HepG2 (cell line): ENCODE results near the gene PLCB1. TPM values are rescaled to one million over a fixed set of nuclear protein-coding genes. Genes with fewer than 3 reads are reported as not detected.

ENCODE experiments used
- ATAC-seq: fragments of 200-7000 bp; cut with Tn5 transposase; 3 replicates; pipeline ENCODE4 v1.9.1; 2020; ENCODE audit warnings: mild to moderate bottlenecking, moderate library complexity
- BruUV-seq: library from RNA; stranded (reverse); fragments of 400-500 nt; replicated peaks from 2 replicates; lab custom pipeline; 2021; lab: Mats Ljungman, UMichigan
- CTCF ChIA-PET: fragments of 300-600 bp; formaldehyde crosslinking; extraction: SDS; loops from one replicate; lab custom pipeline; 2021; ENCODE audit warnings: low total read pairs, inconsistent platforms, low intra/inter-chr PET ratio; lab: Yijun Ruan, JAX
- POLR2A ChIA-PET: fragments of 350-600 bp; sonication (Branson Sonifier 250); formaldehyde crosslinking; loops from one replicate; lab custom pipeline; 2020; ENCODE audit warnings: antibody characterized with exemption, inconsistent platforms; lab: Yijun Ruan, JAX
- DNase-seq: peaks from one replicate; pipeline ENCODE4 v3.0.0-alpha.2; 2015; ENCODE audit warnings: low spot score
- FAIRE-seq: peaks from 3 replicates; lab custom pipeline; 2011; peaks lifted over from hg19 to GRCh38; lab: Jason Lieb, UNC
- H2AFZ ChIP-seq: one replicate; pipeline ENCODE4 v1.6.1; 2011; ENCODE audit warnings: low read length, inconsistent platforms
- H3K27ac ChIP-seq: fragments of 300-600 bp; 3 replicates; pipeline ENCODE4 v1.8.0; 2011; ENCODE audit warnings: mixed run types, mild to moderate bottlenecking, mixed read lengths, low read length, inconsistent platforms; ENCODE audit not compliant: insufficient read depth; ENCODE audit errors: extremely low read length
- H3K27me3 ChIP-seq, 2 experiments: fragments of 200-600 bp in 1 of 2; 2 replicates in 1 of 2; 3 replicates in 1 of 2; pipeline versions ENCODE4 v1.6.0 to v1.8.0; 2011; ENCODE audit warnings: low read length in 2 of 2, mild to moderate bottlenecking in 2 of 2, moderate library complexity in 2 of 2, inconsistent platforms in 1 of 2; ENCODE audit not compliant: insufficient read depth in 2 of 2, control insufficient read depth in 1 of 2
- H3K36me3 ChIP-seq, 2 experiments: fragments of 200-600 bp in 1 of 2; replicated peaks in 1 of 2; 2 replicates in 1 of 2; 3 replicates in 1 of 2; pipeline versions ENCODE4 v1.5.1 to v1.8.0; 2011; ENCODE audit warnings: low read length in 2 of 2, inconsistent platforms in 1 of 2; ENCODE audit not compliant: insufficient read depth in 2 of 2, control insufficient read depth in 1 of 2
- H3K4me1 ChIP-seq: 2 replicates; pipeline ENCODE4 v1.5.1; 2012; ENCODE audit warnings: low read length, inconsistent platforms; ENCODE audit not compliant: insufficient read depth
- H3K4me2 ChIP-seq: 2 replicates; pipeline ENCODE4 v1.6.0; 2011; ENCODE audit warnings: low read depth, low read length, inconsistent platforms
- H3K4me3 ChIP-seq, 3 experiments: fragments of 200-600 bp in 1 of 3; sonication (generic), shearing (Covaris generic) in 1 of 3; replicated peaks in 1 of 3; 2 replicates each; pipeline ENCODE4 v1.5.1; 2011 to 2016; ENCODE audit warnings: low read length in 3 of 3, inconsistent platforms in 2 of 3, low read depth in 2 of 3, mild to moderate bottlenecking in 2 of 3, control low read depth in 1 of 3, mixed read lengths in 1 of 3; ENCODE audit not compliant: insufficient read depth in 1 of 3
- H3K79me2 ChIP-seq: one replicate; pipeline ENCODE4 v1.6.1; 2011; ENCODE audit warnings: low read length, inconsistent platforms; ENCODE audit not compliant: insufficient read depth
- H3K9ac ChIP-seq: 2 replicates; pipeline ENCODE4 v1.6.0; 2011; ENCODE audit warnings: mild to moderate bottlenecking, low read depth, low read length, inconsistent platforms; ENCODE audit not compliant: insufficient read depth
- H3K9me3 ChIP-seq: 2 replicates; pipeline ENCODE4 v1.5.1; 2012; ENCODE audit warnings: mild to moderate bottlenecking, low read length
- H4K20me1 ChIP-seq: 2 replicates; pipeline ENCODE4 v1.6.0; 2011; ENCODE audit warnings: inconsistent platforms, mild to moderate bottlenecking, low read length, moderate library complexity; ENCODE audit not compliant: insufficient read depth
- EHMT2 ChIP-seq: fragments of 200-600 bp; sonication (generic); IDR thresholded peaks from 2 replicates; pipeline ENCODE4 v1.7.0; 2017; ENCODE audit warnings: antibody characterized with exemption, low read depth, low read length, borderline replicate concordance
- HOXA5 ChIP-seq: sonication (generic); formaldehyde crosslinking; IDR thresholded peaks from 2 replicates; pipeline ENCODE4 v1.4.0; 2020; ENCODE audit warnings: missing genetic modification reagents
- ISL2 ChIP-seq: sonication (generic); formaldehyde crosslinking; IDR thresholded peaks from 2 replicates; pipeline ENCODE4 v1.5.0; 2020; ENCODE audit warnings: missing genetic modification reagents
- KDM2A ChIP-seq: sonication (generic); formaldehyde crosslinking; IDR thresholded peaks from 2 replicates; pipeline ENCODE4 v1.4.0; 2020; ENCODE audit warnings: low read depth, missing genetic modification reagents, borderline replicate concordance
- MAFF ChIP-seq: IDR thresholded peaks from 2 replicates; pipeline ENCODE4 v1.6.1; 2011; ENCODE audit warnings: low read depth, low read length, improper control_type of control experiment
- MAFK ChIP-seq, 2 experiments: IDR thresholded peaks in 1 of 2; conservative IDR thresholded peaks in 1 of 2; 2 replicates each; pipeline ENCODE4 v1.6.1; 2011; ENCODE audit warnings: improper control_type of control experiment in 2 of 2, low read length in 2 of 2
- NR2F6 ChIP-seq, 2 experiments: IDR thresholded peaks; 2 replicates each; pipeline ENCODE4 v1.6.1; 2016; ENCODE audit warnings: antibody characterized with exemption in 1 of 2, mild to moderate bottlenecking in 1 of 2
- PLRG1 ChIP-seq: fragments of 450-650 bp; conservative IDR thresholded peaks from 2 replicates; pipeline ENCODE4 v1.6.1; 2016
- SIN3A ChIP-seq: IDR thresholded peaks from 2 replicates; pipeline ENCODE4 v1.6.1; 2011; ENCODE audit warnings: low read depth, mild to moderate bottlenecking, control low read depth, low read length, borderline replicate concordance
- SKI ChIP-seq: fragments of 450-650 bp; IDR thresholded peaks from one replicate; pipeline ENCODE4 v1.6.1; 2018; ENCODE audit warnings: mild to moderate bottlenecking; ENCODE audit not compliant: partially characterized antibody
- TP53 ChIP-seq: sonication (generic); formaldehyde crosslinking; conservative IDR thresholded peaks from 2 replicates; pipeline ENCODE4 v1.4.0; 2020; ENCODE audit warnings: missing genetic modification reagents
- TSC22D2 ChIP-seq: sonication (generic); formaldehyde crosslinking; IDR thresholded peaks from 2 replicates; pipeline ENCODE4 v1.5.1; 2020; ENCODE audit warnings: missing genetic modification reagents, mild to moderate bottlenecking, borderline replicate concordance
- ZNF101 ChIP-seq: sonication (generic); formaldehyde crosslinking; IDR thresholded peaks from 2 replicates; pipeline ENCODE4 v1.4.0; 2020; ENCODE audit warnings: mild to moderate bottlenecking, low read depth, missing genetic modification reagents, borderline replicate concordance
- ZNF205 ChIP-seq: IDR thresholded peaks from 2 replicates; pipeline ENCODE4 v1.6.1; 2018; ENCODE audit warnings: missing biosample characterization, missing genetic modification reagents
- ZNF276 ChIP-seq: sonication (generic); formaldehyde crosslinking; IDR thresholded peaks from 2 replicates; pipeline ENCODE4 v1.4.0; 2020; ENCODE audit warnings: mild to moderate bottlenecking, low read depth, missing genetic modification reagents
- WGBS: methylation state at CpG from one replicate; pipeline ENCODE4 v1.1.6; 2017; ENCODE audit warnings: low lambda C conversion rate; 5-methylcytosine and 5-hydroxymethylcytosine counted together
- in situ Hi-C: cut with HindIII; loops from 2 replicates; pipeline ENCODE4 v1.10.0; 2017; ENCODE audit warnings: low pct_unique_long_range_greater_than_20kb; ENCODE audit not compliant: extremely low pct_ligation_motif_present
- intact Hi-C: fragments of 100-400 bp; cut with micrococcal nuclease; formaldehyde crosslinking; loops from one replicate; pipeline ENCODE4 v1.10.0; 2022; ENCODE audit not compliant: unreplicated experiment
- polyA plus RNA-seq, 8 experiments: library from polyadenylated mRNA; depleted of rRNA in 3 of 8; stranded (reverse) in 7 of 8; unstranded in 1 of 8; fragments of >200 nt; fragmentation: Illumina TruSeq in 4 of 8; extraction: Trizol in 4 of 8; gene quantifications; 2 replicates each; pipeline versions ENCODE4 v1.2.1 to v1.2.3, GENCODE V29; 2011 to 2016; ENCODE audit warnings: low read depth in 4 of 8, missing spikeins in 1 of 8, mixed read lengths in 1 of 8; ENCODE audit not compliant: insufficient read depth in 1 of 8
- total RNA-seq, 5 experiments: library from RNA; depleted of rRNA; stranded (reverse); fragments of >200 nt; fragmentation: Illumina TruSeq; extraction: Trizol; gene quantifications; 2 replicates each; pipeline ENCODE4 v1.2.3, GENCODE V29; 2016; ENCODE audit warnings: low read depth in 1 of 5

Gene PLCB1
- total and polyA plus RNA-seq, 2 of the 13 experiments (the other 11 are each of a cell fraction or from before 2014, with no cell fraction given): 42.4 to 55.9 TPM

DNA sequence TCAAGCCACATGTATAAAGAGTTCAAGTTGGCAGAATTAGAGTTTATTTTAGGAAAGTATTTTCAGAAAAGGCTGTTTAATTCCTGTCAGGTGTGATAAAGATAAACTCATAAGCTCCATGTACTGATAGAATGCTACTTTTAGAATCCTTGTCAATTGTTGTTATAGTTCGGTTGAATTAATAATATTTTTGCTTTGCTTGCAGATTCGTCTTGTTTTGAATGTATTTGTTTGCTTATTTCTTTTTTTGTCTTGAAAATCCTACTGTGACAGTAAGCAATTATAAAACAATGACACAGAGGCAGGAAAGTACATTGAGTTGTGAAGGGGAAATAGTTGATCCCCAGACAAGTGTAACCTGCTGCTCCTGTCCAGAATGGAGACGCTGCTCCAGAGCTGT lies 602.9 kb downstream of the PLCB1 start:
- ChIA-PET POLR2A (no interaction called here), CTCF (no interaction called here)
- Histone ChIP-seq H3K9me3 (no peaks in the 10 kb centered on the region), H3K4me3 (no peak overlapping the region), H3K4me1 (no peaks in the 10 kb centered on the region), H3K9ac (no peak overlapping the region), H3K79me2 (no peaks in the 10 kb centered on the region), H3K27me3 (no peaks in the 10 kb centered on the region), H3K27ac (no peak overlapping the region), H3K4me2 (no peak overlapping the region), H3K36me3 (peaks cover under 1 to 5% of the 10 kb centered on the region in 2 experiments; a peak in 4 of 5 replicates), H4K20me1 (no peaks in the 10 kb centered on the region), H2AFZ (no peak overlapping the region)
- no peak for ATAC-seq
- no peak for FAIRE-seq
- DNase-seq: no peak
- 96% methylated on average over 3 of the region's 3 CpGs for WGBS
- intact Hi-C loops (no loop called here), in situ Hi-C loops (no loop called here)
- BruUV-seq: no TSS peak
- TF ChIP-seq TSC22D2 (CRISPR knock-in tag) (no peak), SIN3A (no peak), MAFK (conservative IDR thresholded peaks at IDR 0.05 in 1 of 2, IDR thresholded peaks at IDR 0.05 in 1 of 2; ENCODE audit: low read length in 2 of 2) (peak; percentile 80 to 91), MAFF (peak; percentile 79), TP53 (no peak), EHMT2 (no peak)

GRCh38 chr20:8735674-8736073 lies 603.6 kb downstream of the PLCB1 start:
- no peak overlapping the region for H3K27ac ChIP-seq
- intact Hi-C loops: no loop called here
- H3K36me3 ChIP-seq: peaks cover 5 to 7% of the 10 kb centered on the region in 2 experiments; a peak in 4 of 5 replicates
- no peak overlapping the region for H3K4me2 ChIP-seq
- H3K4me3 ChIP-seq: no peak overlapping the region
- no peak for TF ChIP-seq HOXA5 (CRISPR knock-in tag)
- TF ChIP-seq ISL2 (CRISPR knock-in tag): no peak
- no peak for TF ChIP-seq ZNF205 (CRISPR knock-in tag)
- no peak for TF ChIP-seq PLRG1
- TF ChIP-seq KDM2A (CRISPR knock-in tag): no peak
- no peak for TF ChIP-seq SKI
- TF ChIP-seq NR2F6 (IDR thresholded peaks at IDR 0.05): no peak
- TF ChIP-seq NR2F6 (CRISPR knock-in tag; IDR thresholded peaks at IDR 0.05): no peak
- TF ChIP-seq ZNF276: no peak
- TF ChIP-seq ZNF101 (CRISPR knock-in tag): no peak
- BruUV-seq: no TSS peak
- H4K20me1 ChIP-seq: no peaks in the 10 kb centered on the region
- ChIA-PET CTCF (no interaction called here), POLR2A (no interaction called here)
- FAIRE-seq: no peak
- DNase-seq: no peak
- H3K9me3 ChIP-seq: no peaks in the 10 kb centered on the region
- H3K27me3 ChIP-seq: no peaks in the 10 kb centered on the region
- H2AFZ ChIP-seq: no peak overlapping the region
- no peaks in the 10 kb centered on the region for H3K79me2 ChIP-seq
- in situ Hi-C loops: no loop called here
- H3K9ac ChIP-seq: no peak overlapping the region
- ATAC-seq: no peak
- H3K4me1 ChIP-seq: no peaks in the 10 kb centered on the region
